ENCODE measurements around the gene TNRC6B. TPM values are rescaled to one million over a fixed set of nuclear protein-coding genes. Genes with fewer than 3 reads are reported as not detected.

TNRC6B gene
- total and polyA plus RNA-seq, 2 donors (not counting 1 experiment from before 2014, with no cell fraction given), result 5.7 to 17.8 TPM

GRCh38 chr22:40332319-40332781, 154.6 kb downstream of the TNRC6B start:
- no peaks in the 10 kb centered on the region for H4K20me1 ChIP-seq (ENCODE audit: control insufficient read depth, extremely low read depth, insufficient read depth, low read length)
- H3K27ac ChIP-seq (ENCODE audit: insufficient read depth, low read length), result no peak overlapping the region
- H3K4me1 ChIP-seq (ENCODE audit: control insufficient read depth, extremely low read depth, insufficient read depth, low read length), result peaks cover 3% of the 10 kb centered on the region
- no peak overlapping the region for H3K4me3 ChIP-seq (replicated peaks in 1 of 4; ENCODE audit: control extremely low read depth in 1 of 4, insufficient read depth in 1 of 4, low read depth in 3 of 4, low read length in 4 of 4)
- peaks cover 3% of the 10 kb centered on the region for H3K36me3 ChIP-seq (ENCODE audit: control insufficient read depth, insufficient read depth, low read length)
- no peak overlapping the region for H3K9ac ChIP-seq (ENCODE audit: insufficient read depth, low read length)
- TF ChIP-seq CTCF (conservative IDR thresholded peaks at IDR 0.05 in 1 of 2, IDR thresholded peaks at IDR 0.05 in 1 of 2; ENCODE audit: low read depth in 1 of 2, low read length in 2 of 2), result no peak
- TF ChIP-seq EZH2 (IDR thresholded peaks at IDR 0.05; ENCODE audit: low read length, missing control alignments), result no peak
- H3K4me2 ChIP-seq (ENCODE audit: extremely low read depth, insufficient read depth, low read length), result no peak overlapping the region
- no peaks in the 10 kb centered on the region for H3K27me3 ChIP-seq (ENCODE audit: control insufficient read depth, insufficient read depth, low read length)
- no peaks in the 10 kb centered on the region for H3K9me3 ChIP-seq (ENCODE audit: control insufficient read depth, insufficient read depth, low read depth, low read length)
- DNase-seq (ENCODE audit: low read depth in 2 of 2), result peak; percentile 72 to 76
- no peak overlapping the region for H2AFZ ChIP-seq (ENCODE audit: low read length)
- no peaks in the 10 kb centered on the region for H3K79me2 ChIP-seq (ENCODE audit: control insufficient read depth, insufficient read depth, low read length)

GRCh38 chr22:40334060-40334459, 156.3 kb downstream of the TNRC6B start:
- no peak overlapping the region for H3K4me2 ChIP-seq (ENCODE audit: extremely low read depth, insufficient read depth, low read length)
- no peak for DNase-seq (ENCODE audit: low read depth in 2 of 2)
- peaks cover 3% of the 10 kb centered on the region for H3K36me3 ChIP-seq (ENCODE audit: control insufficient read depth, insufficient read depth, low read length)
- no peak overlapping the region for H3K9ac ChIP-seq (ENCODE audit: insufficient read depth, low read length)
- peaks cover 2% of the 10 kb centered on the region for H3K4me1 ChIP-seq (ENCODE audit: control insufficient read depth, extremely low read depth, insufficient read depth, low read length)
- no peaks in the 10 kb centered on the region for H3K27me3 ChIP-seq (ENCODE audit: control insufficient read depth, insufficient read depth, low read length)
- TF ChIP-seq EZH2 (IDR thresholded peaks at IDR 0.05; ENCODE audit: low read length, missing control alignments), result no peak
- TF ChIP-seq CTCF (conservative IDR thresholded peaks at IDR 0.05 in 1 of 2, IDR thresholded peaks at IDR 0.05 in 1 of 2; ENCODE audit: low read depth in 1 of 2, low read length in 2 of 2), result no peak
- H3K4me3 ChIP-seq (replicated peaks in 1 of 4; ENCODE audit: control extremely low read depth in 1 of 4, insufficient read depth in 1 of 4, low read depth in 3 of 4, low read length in 4 of 4), result no peak overlapping the region
- H2AFZ ChIP-seq (ENCODE audit: low read length), result no peak overlapping the region
- H3K9me3 ChIP-seq (ENCODE audit: control insufficient read depth, insufficient read depth, low read depth, low read length), result no peaks in the 10 kb centered on the region
- H4K20me1 ChIP-seq (ENCODE audit: control insufficient read depth, extremely low read depth, insufficient read depth, low read length), result no peaks in the 10 kb centered on the region
- H3K27ac ChIP-seq (ENCODE audit: insufficient read depth, low read length), result no peak overlapping the region
- no peaks in the 10 kb centered on the region for H3K79me2 ChIP-seq (ENCODE audit: control insufficient read depth, insufficient read depth, low read length)

- Histone ChIP-seq H3K36me3 (ENCODE audit: control insufficient read depth, insufficient read depth, low read length) (peaks cover 3% of the 10 kb centered on the region), H3K9ac (ENCODE audit: insufficient read depth, low read length) (no peak overlapping the region), H2AFZ (ENCODE audit: low read length) (no peak overlapping the region), H3K27me3 (ENCODE audit: control insufficient read depth, insufficient read depth, low read length) (no peaks in the 10 kb centered on the region), H3K4me1 (ENCODE audit: control insufficient read depth, extremely low read depth, insufficient read depth, low read length) (peaks cover 2% of the 10 kb centered on the region), H3K4me2 (ENCODE audit: extremely low read depth, insufficient read depth, low read length) (no peak overlapping the region), H3K27ac (ENCODE audit: insufficient read depth, low read length) (no peak overlapping the region), H3K4me3 (replicated peaks in 1 of 4; ENCODE audit: control extremely low read depth in 1 of 4, insufficient read depth in 1 of 4, low read depth in 3 of 4, low read length in 4 of 4) (no peak overlapping the region), H3K79me2 (ENCODE audit: control insufficient read depth, insufficient read depth, low read length) (no peaks in the 10 kb centered on the region), H4K20me1 (ENCODE audit: control insufficient read depth, extremely low read depth, insufficient read depth, low read length) (no peaks in the 10 kb centered on the region), H3K9me3 (ENCODE audit: control insufficient read depth, insufficient read depth, low read depth, low read length) (no peaks in the 10 kb centered on the region)
- no peak for TF ChIP-seq CTCF (conservative IDR thresholded peaks at IDR 0.05 in 1 of 2, IDR thresholded peaks at IDR 0.05 in 1 of 2; ENCODE audit: low read depth in 1 of 2, low read length in 2 of 2)
- TF ChIP-seq EZH2 (IDR thresholded peaks at IDR 0.05; ENCODE audit: low read length, missing control alignments), result no peak
- DNase-seq (ENCODE audit: low read depth in 2 of 2), result no peak
Observed at GRCh38 chr22:40334899-40335298, 157.2 kb downstream of the TNRC6B start.

Data from fibroblast of lung (primary cell).